Measurements from ENCODE around the gene CLCN3.
"Not testable (repeated sequence)": the region's sequence is repeated elsewhere in the genome, so short reads cannot be mapped to it uniquely, and the experiment has no call there.

CLCN3 gene

GRCh38 chr4:169682372-169683047 lies 62.1 kb downstream of the CLCN3 start:
- Mint-ChIP-seq H3K9me3 (no peaks in the 10 kb centered on the region), H3K4me3 (no peak overlapping the region), H3K27ac (no peak overlapping the region), H3K36me3 (peaks cover 27% of the 10 kb centered on the region), H3K4me1 (peaks cover 9% of the 10 kb centered on the region)
- no peak for DNase-seq (ENCODE audit: low spot score in 2 of 2)
- ATAC-seq, result no peak

- DNase-seq (ENCODE audit: low spot score in 2 of 2) (no peak), ATAC-seq (no peak)
- Mint-ChIP-seq H3K36me3 (peaks cover 53% of the 10 kb centered on the region), H3K9me3 (no peaks in the 10 kb centered on the region), H3K4me1 (no peaks in the 10 kb centered on the region), H3K27ac (no peak overlapping the region), H3K4me3 (no peak overlapping the region)
These were observed 69.3 kb downstream of the CLCN3 start for GRCh38 chr4:169689681-169690080.

GRCh38 chr4:169690787-169691186 lies 70.4 kb downstream of the CLCN3 start:
- H3K27ac Mint-ChIP-seq, result no peak overlapping the region
- ATAC-seq, result no peak

GRCh38 chr4:169698331-169698730 lies 78.0 kb downstream of the CLCN3 start:
- no peak for DNase-seq (ENCODE audit: low spot score in 2 of 2)
- peaks cover 53% of the 10 kb centered on the region for H3K36me3 Mint-ChIP-seq
- H3K4me3 Mint-ChIP-seq, result no peak overlapping the region
- no peaks in the 10 kb centered on the region for H3K9me3 Mint-ChIP-seq
- H3K27ac Mint-ChIP-seq, result no peak overlapping the region
- ATAC-seq, result no peak
- no peaks in the 10 kb centered on the region for H3K4me1 Mint-ChIP-seq

More at GRCh38 chr4:169690787-169691186, 70.4 kb downstream of the CLCN3 start:
- H3K4me3 Mint-ChIP-seq, result no peak overlapping the region
- no peaks in the 10 kb centered on the region for H3K9me3 Mint-ChIP-seq
- peaks cover 55% of the 10 kb centered on the region for H3K36me3 Mint-ChIP-seq
- no peak for DNase-seq (ENCODE audit: low spot score in 2 of 2)
- H3K4me1 Mint-ChIP-seq, result no peaks in the 10 kb centered on the region

GRCh38 chr4:169707958-169708643 lies 87.7 kb downstream of the CLCN3 start:
- Mint-ChIP-seq H3K4me3 (no peak overlapping the region), H3K36me3 (peaks cover 32% of the 10 kb centered on the region), H3K4me1 (no peaks in the 10 kb centered on the region), H3K27ac (no peak overlapping the region), H3K9me3 (no peaks in the 10 kb centered on the region)
- no peak for ATAC-seq
- DNase-seq (ENCODE audit: low spot score in 2 of 2), result no peak

- no peak for DNase-seq (ENCODE audit: low spot score in 2 of 2)
- no peaks in the 10 kb centered on the region for H3K9me3 Mint-ChIP-seq
- ATAC-seq, result no peak
- no peak overlapping the region for H3K27ac Mint-ChIP-seq
- peaks cover 73% of the 10 kb centered on the region for H3K36me3 Mint-ChIP-seq
- H3K4me1 Mint-ChIP-seq, result no peaks in the 10 kb centered on the region
- H3K4me3 Mint-ChIP-seq, result no peak overlapping the region
These were observed 95.4 kb downstream of the CLCN3 start for GRCh38 chr4:169715826-169716225.

- ATAC-seq, result no peak
- H3K36me3 Mint-ChIP-seq, result peaks cover 78% of the 10 kb centered on the region
- no peaks in the 10 kb centered on the region for H3K9me3 Mint-ChIP-seq
- no peak overlapping the region for H3K27ac Mint-ChIP-seq
- DNase-seq (ENCODE audit: low spot score in 2 of 2), result no peak
- H3K4me3 Mint-ChIP-seq, result no peak overlapping the region
- no peaks in the 10 kb centered on the region for H3K4me1 Mint-ChIP-seq
These were observed 96.3 kb downstream of the CLCN3 start for GRCh38 chr4:169716677-169717076.

GRCh38 chr4:169720529-169720928 lies 100.2 kb downstream of the CLCN3 start:
- peak overlapping the region; percentile 38 for H3K27ac Mint-ChIP-seq
- peaks cover 49% of the 10 kb centered on the region for H3K36me3 Mint-ChIP-seq
- ATAC-seq, result no peak
- no peak overlapping the region for H3K4me3 Mint-ChIP-seq
- DNase-seq (ENCODE audit: low spot score in 2 of 2), result no peak
- no peaks in the 10 kb centered on the region for H3K9me3 Mint-ChIP-seq
- no peaks in the 10 kb centered on the region for H3K4me1 Mint-ChIP-seq

- no peak for DNase-seq (ENCODE audit: low spot score in 2 of 2)
- no peaks in the 10 kb centered on the region for H3K9me3 Mint-ChIP-seq
These were observed 103.0 kb downstream of the CLCN3 start for GRCh38 chr4:169723207-169723965.

GRCh38 chr4:169724260-169724659 lies 103.9 kb downstream of the CLCN3 start:
- DNase-seq (ENCODE audit: low spot score in 2 of 2), result no peak
- H3K4me1 Mint-ChIP-seq, result no peaks in the 10 kb centered on the region
- no peaks in the 10 kb centered on the region for H3K9me3 Mint-ChIP-seq
- peaks cover 28% of the 10 kb centered on the region for H3K36me3 Mint-ChIP-seq
- no peak overlapping the region for H3K4me3 Mint-ChIP-seq
- H3K27ac Mint-ChIP-seq, result no peak overlapping the region
- no peak for ATAC-seq

More at GRCh38 chr4:169723207-169723965, 103.0 kb downstream of the CLCN3 start:
- peaks cover 33% of the 10 kb centered on the region for H3K36me3 Mint-ChIP-seq
- H3K4me3 Mint-ChIP-seq, result no peak overlapping the region
- no peak overlapping the region for H3K27ac Mint-ChIP-seq
- no peaks in the 10 kb centered on the region for H3K4me1 Mint-ChIP-seq
- ATAC-seq, result no peak

GRCh38 chr4:169727616-169728015 lies 107.2 kb downstream of the CLCN3 start:
- DNase-seq (ENCODE audit: low spot score in 2 of 2) (no peak), ATAC-seq (no peak)
- Mint-ChIP-seq H3K36me3 (peaks cover 20% of the 10 kb centered on the region), H3K4me3 (no peak overlapping the region), H3K27ac (no peak overlapping the region), H3K4me1 (no peaks in the 10 kb centered on the region), H3K9me3 (no peaks in the 10 kb centered on the region)

- DNase-seq (ENCODE audit: low spot score in 2 of 2), result no peak
- ATAC-seq, result no peak
- no peak overlapping the region for H3K4me3 Mint-ChIP-seq
- H3K4me1 Mint-ChIP-seq, result no peaks in the 10 kb centered on the region
- peaks cover 29% of the 10 kb centered on the region for H3K36me3 Mint-ChIP-seq
- no peaks in the 10 kb centered on the region for H3K9me3 Mint-ChIP-seq
- no peak overlapping the region for H3K27ac Mint-ChIP-seq
These were observed 110.2 kb downstream of the CLCN3 start for GRCh38 chr4:169730564-169730963.

- not testable (repeated sequence) for H3K4me1 Mint-ChIP-seq; ATAC-seq; H3K9me3 Mint-ChIP-seq; DNase-seq (ENCODE audit: low spot score in 2 of 2); H3K4me3 Mint-ChIP-seq
- Mint-ChIP-seq H3K27ac (peak overlapping the region; percentile 9), H3K36me3 (peaks cover 59% of the 10 kb centered on the region)
These were observed 118.2 kb downstream of the CLCN3 start for GRCh38 chr4:169738604-169739003.

GRCh38 chr4:169741569-169741968 lies 121.2 kb downstream of the CLCN3 start:
- ATAC-seq, result no peak

GRCh38 chr4:169744601-169745000 lies 124.2 kb downstream of the CLCN3 start:
- ATAC-seq, result no peak
- peaks cover 48% of the 10 kb centered on the region for H3K36me3 Mint-ChIP-seq
- no peaks in the 10 kb centered on the region for H3K4me1 Mint-ChIP-seq
- H3K9me3 Mint-ChIP-seq, result no peaks in the 10 kb centered on the region
- no peak overlapping the region for H3K4me3 Mint-ChIP-seq
- no peak overlapping the region for H3K27ac Mint-ChIP-seq
- DNase-seq (ENCODE audit: low spot score in 2 of 2), result no peak

More at GRCh38 chr4:169741569-169741968, 121.2 kb downstream of the CLCN3 start:
- DNase-seq (ENCODE audit: low spot score in 2 of 2), result no peak
- H3K4me3 Mint-ChIP-seq, result no peak overlapping the region
- H3K4me1 Mint-ChIP-seq, result no peaks in the 10 kb centered on the region
- peaks cover 51% of the 10 kb centered on the region for H3K36me3 Mint-ChIP-seq
- H3K27ac Mint-ChIP-seq, result no peak overlapping the region
- H3K9me3 Mint-ChIP-seq, result no peaks in the 10 kb centered on the region

Measured in stimulated activated effector memory CD8-positive, alpha-beta T cell treated with anti-CD3 and anti-CD28 coated beads, Interleukin-12 subunit alpha, Interleukin-12 subunit beta, amount 100 ng/mL, for 72 hours (primary cell).